K562 (cell line): ENCODE data around the gene DDOST. TPM values are rescaled to one million over a fixed set of nuclear protein-coding genes. Genes with fewer than 3 reads are reported as not detected.
A peak's percentile ranks its signal among the peaks of the same experiment; 100 is the strongest.

Experiments
- BHLHE40 ChIP-seq: IDR thresholded peaks from 2 replicates; pipeline ENCODE4 v1.6.1; 2011; ENCODE audit warnings: low read length, improper control_type of control experiment
- HIVEP1 ChIP-seq: fragments of 250-450 bp; sonication (Bioruptor Pico); IDR thresholded peaks from 2 replicates; pipeline ENCODE4 v1.4.0; 2020; ENCODE audit warnings: mild to moderate bottlenecking
- KDM5B ChIP-seq: fragments of 200-600 bp; sonication (generic); IDR thresholded peaks from 2 replicates; pipeline ENCODE4 v1.6.1; 2012; ENCODE audit warnings: low read depth, mild to moderate bottlenecking, moderate library complexity, low read length, control low read depth, inconsistent platforms; ENCODE audit not compliant: insufficient replicate concordance
- MTF1 ChIP-seq: fragments of 250-450 bp; sonication (Bioruptor Pico); IDR thresholded peaks from 2 replicates; pipeline ENCODE4 v1.9.0; 2021; ENCODE audit warnings: moderate library complexity, mild to moderate bottlenecking, inconsistent platforms, borderline replicate concordance
- NR3C1 ChIP-seq: sonication (generic); formaldehyde crosslinking; IDR thresholded peaks from 2 replicates; pipeline ENCODE4 v1.8.1; 2022; ENCODE audit warnings: missing genetic modification reagents
- NRF1 ChIP-seq, 2 experiments: fragments of 450-650 bp; IDR thresholded peaks in 1 of 2; conservative IDR thresholded peaks in 1 of 2; 2 replicates each; pipeline ENCODE4 v1.6.1; 2014; ENCODE audit warnings: mild to moderate bottlenecking in 2 of 2
- RBFOX2 ChIP-seq: fragments of 200-400 bp; formaldehyde crosslinking; IDR thresholded peaks from 2 replicates; pipeline ENCODE4 v1.6.1; 2017; ENCODE audit warnings: low read depth, mild to moderate bottlenecking, low read length, moderate library complexity
- RHOXF2B ChIP-seq: fragments of 250-450 bp; sonication (Bioruptor Pico); conservative IDR thresholded peaks from 2 replicates; pipeline ENCODE4 v1.5.1; 2021
- SMAD1 ChIP-seq: fragments of 150-350 bp; IDR thresholded peaks from 2 replicates; pipeline ENCODE4 v1.6.1; 2014; ENCODE audit warnings: low read length, low read depth; ENCODE audit not compliant: partially characterized antibody
- THRAP3 ChIP-seq: fragments of 450-650 bp; IDR thresholded peaks from 2 replicates; pipeline ENCODE4 v1.6.1; 2016; ENCODE audit warnings: mild to moderate bottlenecking, inconsistent platforms, borderline replicate concordance
- TSC22D4 ChIP-seq: fragments of 450-650 bp; IDR thresholded peaks from 2 replicates; pipeline ENCODE4 v1.6.1; 2016; ENCODE audit warnings: missing genetic modification characterization, missing biosample characterization, control low read depth
- ZKSCAN1 ChIP-seq: fragments of 150-350 bp; IDR thresholded peaks from 2 replicates; pipeline ENCODE4 v1.6.1; 2016; ENCODE audit warnings: low read depth, low read length
- ZNF124 ChIP-seq: sonication (generic); formaldehyde crosslinking; IDR thresholded peaks from 2 replicates; pipeline ENCODE4 v1.8.1; 2022; ENCODE audit warnings: missing genetic modification reagents
- ZNF785 ChIP-seq: fragments of 250-450 bp; sonication (Bioruptor Pico); IDR thresholded peaks from 2 replicates; pipeline ENCODE4 v1.4.0; 2020; ENCODE audit warnings: mild to moderate bottlenecking
- polyA plus RNA-seq, 8 experiments: library from polyadenylated mRNA; depleted of rRNA in 4 of 8; stranded (reverse) in 5 of 8; unstranded in 3 of 8; fragments of >200 nt; fragmentation: Nextera tagmentation in 2 of 8; fragmentation: Illumina TruSeq in 1 of 8; extraction: Ambion mirVana in 2 of 8; extraction: Trizol in 1 of 8; gene quantifications; 2 replicates each; pipeline versions ENCODE4 v1.2.1 to v1.2.3, GENCODE V29; 2011 to 2014; ENCODE audit warnings: inconsistent platforms in 1 of 8, missing spikeins in 1 of 8
- total RNA-seq, 7 experiments: library from RNA; depleted of rRNA in 6 of 7; stranded (reverse); fragments of >200 nt in 6 of 7; fragmentation: Illumina TruSeq in 2 of 7; extraction: Trizol in 2 of 7; gene quantifications; 2 replicates each; pipeline versions ENCODE4 v1.2.1 to v1.2.3, GENCODE V29; 2011 to 2021; ENCODE audit warnings: low replicate concordance in 1 of 7
- TF ChIP-seq, protein P1 (sequence below): fragments of 250-450 bp; sonication (Bioruptor Pico); IDR thresholded peaks from 2 replicates; pipeline ENCODE4 v1.6.1; 2021; ENCODE audit warnings: mild to moderate bottlenecking
- TF ChIP-seq, protein P2 (sequence below), 2 experiments: fragments of 200-800 bp in 1 of 2; sonication (Bioruptor generic) in 1 of 2; sonication (generic) in 1 of 2; formaldehyde crosslinking in 1 of 2; IDR thresholded peaks in 1 of 2; conservative IDR thresholded peaks in 1 of 2; 2 replicates each; pipeline versions ENCODE4 v1.5.0 to v1.6.1; 2016 to 2020; ENCODE audit warnings: missing compliant biosample characterization in 1 of 2, missing genetic modification characterization in 1 of 2, missing genetic modification reagents in 1 of 2
- TF ChIP-seq, protein P3 (sequence below): fragments of 450-650 bp; conservative IDR thresholded peaks from 2 replicates; pipeline ENCODE4 v1.6.1; 2016; ENCODE audit warnings: missing genetic modification characterization, low read depth, mild to moderate bottlenecking, control low read depth, missing compliant biosample characterization
- TF ChIP-seq, protein P4 (sequence below): fragments of 450-650 bp; formaldehyde crosslinking; IDR thresholded peaks from 2 replicates; pipeline ENCODE4 v1.4.0; 2020; ENCODE audit warnings: mild to moderate bottlenecking, moderate library complexity

Gene DDOST
- total and polyA plus RNA-seq, 9 of the 15 experiments (the other 6 are each of a cell fraction or from before 2014, with no cell fraction given) = 173 to 306 (median 222) TPM

DNA sequence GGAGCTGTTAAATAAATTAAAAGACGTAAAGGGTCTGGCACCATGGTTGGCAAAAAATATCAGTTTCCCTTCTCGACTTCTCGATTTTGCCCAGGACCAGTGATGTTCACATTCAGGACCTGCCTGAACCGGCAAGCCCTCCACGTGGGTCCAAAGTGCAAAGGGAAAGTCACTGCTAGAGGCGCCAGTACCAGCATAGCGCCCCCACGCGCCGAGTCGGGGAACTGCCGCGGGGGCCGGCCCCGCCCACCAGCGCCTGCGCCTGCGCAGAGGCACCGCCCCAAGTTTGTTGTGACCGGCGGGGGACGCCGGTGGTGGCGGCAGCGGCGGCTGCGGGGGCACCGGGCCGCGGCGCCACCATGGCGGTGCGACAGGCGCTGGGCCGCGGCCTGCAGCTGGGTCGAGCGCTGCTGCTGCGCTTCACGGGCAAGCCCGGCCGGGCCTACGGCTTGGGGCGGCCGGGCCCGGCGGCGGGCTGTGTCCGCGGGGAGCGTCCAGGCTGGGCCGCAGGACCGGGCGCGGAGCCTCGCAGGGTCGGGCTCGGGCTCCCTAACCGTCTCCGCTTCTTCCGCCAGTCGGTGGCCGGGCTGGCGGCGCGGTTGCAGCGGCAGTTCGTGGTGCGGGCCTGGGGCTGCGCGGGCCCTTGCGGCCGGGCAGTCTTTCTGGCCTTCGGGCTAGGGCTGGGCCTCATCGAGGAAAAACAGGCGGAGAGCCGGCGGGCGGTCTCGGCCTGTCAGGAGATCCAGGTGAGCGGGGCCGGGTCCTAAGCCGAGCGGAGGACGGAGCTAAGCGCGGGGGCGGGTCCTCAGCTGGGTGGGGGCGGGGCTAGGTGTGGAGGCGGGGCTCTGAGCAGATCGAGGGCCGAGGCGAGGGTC lies 27.7 kb downstream of the DDOST start, which contains the start of gene PINK1 (continued):
- TF ChIP-seq RBFOX2 = peak; percentile 73
- no peak for TF ChIP-seq MTF1 (CRISPR knock-in tag)
- TF ChIP-seq THRAP3 = no peak
- no peak for TF ChIP-seq RHOXF2B (CRISPR knock-in tag)
- TF ChIP-seq BHLHE40 = peak; percentile 50; the same call in 1 of the 2 replicates
- TF ChIP-seq, protein P1, sequence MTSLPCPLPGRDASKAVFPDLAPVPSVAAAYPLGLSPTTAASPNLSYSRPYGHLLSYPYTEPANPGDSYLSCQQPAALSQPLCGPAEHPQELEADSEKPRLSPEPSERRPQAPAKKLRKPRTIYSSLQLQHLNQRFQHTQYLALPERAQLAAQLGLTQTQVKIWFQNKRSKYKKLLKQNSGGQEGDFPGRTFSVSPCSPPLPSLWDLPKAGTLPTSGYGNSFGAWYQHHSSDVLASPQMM (CRISPR knock-in tag) = no peak
- TF ChIP-seq ZNF785 (CRISPR knock-in tag) = no peak
- TF ChIP-seq NRF1 (conservative IDR thresholded peaks at IDR 0.05 in 1 of 2, IDR thresholded peaks at IDR 0.05 in 1 of 2) = peak; percentile 95 to 96
- TF ChIP-seq, protein P2, sequence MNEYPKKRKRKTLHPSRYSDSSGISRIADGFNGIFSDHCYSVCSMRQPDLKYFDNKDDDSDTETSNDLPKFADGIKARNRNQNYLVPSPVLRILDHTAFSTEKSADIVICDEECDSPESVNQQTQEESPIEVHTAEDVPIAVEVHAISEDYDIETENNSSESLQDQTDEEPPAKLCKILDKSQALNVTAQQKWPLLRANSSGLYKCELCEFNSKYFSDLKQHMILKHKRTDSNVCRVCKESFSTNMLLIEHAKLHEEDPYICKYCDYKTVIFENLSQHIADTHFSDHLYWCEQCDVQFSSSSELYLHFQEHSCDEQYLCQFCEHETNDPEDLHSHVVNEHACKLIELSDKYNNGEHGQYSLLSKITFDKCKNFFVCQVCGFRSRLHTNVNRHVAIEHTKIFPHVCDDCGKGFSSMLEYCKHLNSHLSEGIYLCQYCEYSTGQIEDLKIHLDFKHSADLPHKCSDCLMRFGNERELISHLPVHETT (CRISPR knock-in tag; conservative IDR thresholded peaks at IDR 0.05 in 1 of 2, IDR thresholded peaks at IDR 0.05 in 1 of 2) = peak; percentile 51 to 80; a peak in 2 of 4 replicates
- TF ChIP-seq, protein P3, sequence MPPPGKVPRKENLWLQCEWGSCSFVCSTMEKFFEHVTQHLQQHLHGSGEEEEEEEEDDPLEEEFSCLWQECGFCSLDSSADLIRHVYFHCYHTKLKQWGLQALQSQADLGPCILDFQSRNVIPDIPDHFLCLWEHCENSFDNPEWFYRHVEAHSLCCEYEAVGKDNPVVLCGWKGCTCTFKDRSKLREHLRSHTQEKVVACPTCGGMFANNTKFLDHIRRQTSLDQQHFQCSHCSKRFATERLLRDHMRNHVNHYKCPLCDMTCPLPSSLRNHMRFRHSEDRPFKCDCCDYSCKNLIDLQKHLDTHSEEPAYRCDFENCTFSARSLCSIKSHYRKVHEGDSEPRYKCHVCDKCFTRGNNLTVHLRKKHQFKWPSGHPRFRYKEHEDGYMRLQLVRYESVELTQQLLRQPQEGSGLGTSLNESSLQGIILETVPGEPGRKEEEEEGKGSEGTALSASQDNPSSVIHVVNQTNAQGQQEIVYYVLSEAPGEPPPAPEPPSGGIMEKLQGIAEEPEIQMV (tag) = no peak
- no peak for TF ChIP-seq HIVEP1 (CRISPR knock-in tag)
- TF ChIP-seq NR3C1 (CRISPR knock-in tag) = 0 out of 2 replicates have a peak, but pooled peaks have one; percentile 43
- TF ChIP-seq, protein P4, sequence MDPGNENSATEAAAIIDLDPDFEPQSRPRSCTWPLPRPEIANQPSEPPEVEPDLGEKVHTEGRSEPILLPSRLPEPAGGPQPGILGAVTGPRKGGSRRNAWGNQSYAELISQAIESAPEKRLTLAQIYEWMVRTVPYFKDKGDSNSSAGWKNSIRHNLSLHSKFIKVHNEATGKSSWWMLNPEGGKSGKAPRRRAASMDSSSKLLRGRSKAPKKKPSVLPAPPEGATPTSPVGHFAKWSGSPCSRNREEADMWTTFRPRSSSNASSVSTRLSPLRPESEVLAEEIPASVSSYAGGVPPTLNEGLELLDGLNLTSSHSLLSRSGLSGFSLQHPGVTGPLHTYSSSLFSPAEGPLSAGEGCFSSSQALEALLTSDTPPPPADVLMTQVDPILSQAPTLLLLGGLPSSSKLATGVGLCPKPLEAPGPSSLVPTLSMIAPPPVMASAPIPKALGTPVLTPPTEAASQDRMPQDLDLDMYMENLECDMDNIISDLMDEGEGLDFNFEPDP = no peak
- peak; percentile 49 for TF ChIP-seq KDM5B
- peak; percentile 53 for TF ChIP-seq ZKSCAN1
- 0 out of 2 replicates have a peak, but pooled peaks have one; percentile 78 for TF ChIP-seq ZNF124 (CRISPR knock-in tag)
- no peak for TF ChIP-seq SMAD1
- no peak for TF ChIP-seq TSC22D4 (tag)
